GM19025 (cell line): ENCODE data around the gene H2BW2.
A peak's percentile ranks its signal among the peaks of the same experiment; 100 is the strongest.
"Not testable (repeated sequence)": the region's sequence is repeated elsewhere in the genome, so short reads cannot be mapped to it uniquely, and the experiment has no call there.

Experiments used
- ATAC-seq: cut with Tn5 transposase; IDR thresholded peaks from one replicate; pipeline ENCODE4 v1.9.1; 2021; ENCODE audit warnings: mild to moderate bottlenecking, low read depth, moderate library complexity; ENCODE audit not compliant: unreplicated experiment

The H2BW2 gene

GRCh38 chrX:104039689-104040505 is at the start of gene H2BW2:
TSS of gene H2BW2 (plus strand) at chrX:104039956. CDS start at chrX:104039995, 39 bp downstream.
- no peak for ATAC-seq

- ATAC-seq, result peak; percentile 76
Observed at GRCh38 chrX:103999234-103999633, 40.5 kb upstream of the H2BW2 start.

GRCh38 chrX:104008831-104009230 is 30.9 kb upstream of the H2BW2 start:
- ATAC-seq, result no peak

DNA sequence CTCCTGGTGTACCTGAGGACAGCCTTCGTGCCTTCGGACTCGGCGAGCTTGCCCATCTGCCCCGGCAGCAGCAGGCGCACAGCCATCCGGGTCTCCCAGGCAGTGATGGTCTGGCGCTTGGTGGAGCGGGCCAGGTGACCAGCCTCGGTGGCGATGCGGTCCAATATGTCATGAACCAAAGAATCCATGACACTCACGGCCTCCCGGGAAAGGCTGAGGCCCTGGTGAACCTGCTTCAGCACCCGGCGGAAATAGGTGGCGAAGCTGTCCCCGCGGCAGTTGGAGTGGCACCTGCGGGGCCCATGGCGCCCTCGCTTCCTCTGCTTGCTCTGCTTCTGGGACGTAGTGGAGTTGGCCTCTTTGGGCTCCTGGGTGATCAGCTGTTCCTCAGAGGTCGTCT is 26.6 kb upstream of the H2BW2 start:
- ATAC-seq, result no peak

GRCh38 chrX:104013606-104014005 is 26.1 kb upstream of the H2BW2 start, which contains the start of gene H2BW1:
TSS of gene H2BW1 (minus strand) at chrX:104013708. CDS start at chrX:104013576, 132 bp downstream.
- ATAC-seq, result no peak

DNA sequence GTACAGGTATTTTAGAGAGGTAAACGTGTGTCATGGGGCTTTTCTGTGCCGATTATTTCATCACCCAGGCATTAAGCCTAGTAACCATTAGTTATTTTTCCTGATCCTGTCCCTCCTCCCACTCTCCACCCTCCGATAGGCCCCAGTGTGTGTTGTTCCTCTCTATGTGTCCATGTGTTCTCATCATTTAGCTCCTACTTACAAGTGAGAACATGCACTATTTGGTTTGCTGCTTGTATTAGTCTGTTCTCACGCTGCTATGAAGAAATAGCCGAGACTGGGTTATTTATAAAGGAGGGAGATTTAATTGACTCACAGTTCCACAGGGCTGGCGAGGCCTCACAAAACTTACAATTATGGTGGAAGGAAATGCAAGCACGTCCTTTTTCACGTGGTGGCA is 24.2 kb upstream of the H2BW2 start:
- ATAC-seq, result not testable (repeated sequence)

GRCh38 chrX:104018126-104018525 is 21.6 kb upstream of the H2BW2 start:
- no peak for ATAC-seq

- ATAC-seq, result no peak
Observed at GRCh38 chrX:104041003-104041402, 1.2 kb downstream of the H2BW2 start.

- no peak for ATAC-seq
Observed at GRCh38 chrX:104045642-104046041, 5.9 kb downstream of the H2BW2 start.

DNA sequence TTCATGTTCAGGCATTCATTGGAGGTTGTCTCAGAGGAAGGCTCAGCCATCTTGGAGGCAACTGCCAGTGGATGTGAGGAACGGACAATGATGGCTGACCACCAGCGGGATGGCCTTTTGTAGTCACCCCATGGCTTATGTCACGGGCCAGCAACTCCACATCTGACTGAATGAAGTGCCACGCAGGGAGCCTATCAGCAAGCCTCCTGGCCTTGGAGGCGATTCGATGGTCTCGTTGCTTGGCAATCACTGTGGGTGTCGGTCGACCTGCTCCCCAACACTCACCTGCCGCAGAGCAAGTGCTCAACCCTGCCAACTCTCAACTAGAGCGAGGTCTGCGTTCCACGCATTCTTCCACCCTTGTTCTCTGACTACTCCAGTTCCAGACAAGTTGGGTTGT is 7.4 kb downstream of the H2BW2 start:
- ATAC-seq, result no peak

DNA sequence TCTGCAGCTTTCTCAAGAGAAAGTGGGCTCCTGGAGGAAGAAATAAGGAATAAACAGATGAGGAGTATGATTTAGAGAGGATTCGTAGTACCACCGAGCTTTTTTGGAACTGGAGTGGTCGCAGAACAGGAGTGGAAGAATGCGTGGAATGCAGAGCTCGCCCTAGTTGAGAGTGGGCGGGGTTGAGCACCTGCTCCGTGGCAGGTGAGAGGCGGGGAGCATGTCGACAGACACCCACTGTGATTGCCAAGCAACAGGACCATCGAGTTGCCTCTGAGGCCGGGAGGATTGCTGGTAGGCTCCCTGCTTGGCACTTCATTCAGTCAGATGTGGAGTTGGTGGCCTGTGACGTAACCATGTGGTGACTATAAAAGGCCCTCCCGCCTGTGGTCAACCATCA is 15.2 kb downstream of the H2BW2 start:
- not testable (repeated sequence) for ATAC-seq

GRCh38 chrX:104062636-104063035 is 22.9 kb downstream of the H2BW2 start:
- ATAC-seq, result not testable (repeated sequence)

DNA sequence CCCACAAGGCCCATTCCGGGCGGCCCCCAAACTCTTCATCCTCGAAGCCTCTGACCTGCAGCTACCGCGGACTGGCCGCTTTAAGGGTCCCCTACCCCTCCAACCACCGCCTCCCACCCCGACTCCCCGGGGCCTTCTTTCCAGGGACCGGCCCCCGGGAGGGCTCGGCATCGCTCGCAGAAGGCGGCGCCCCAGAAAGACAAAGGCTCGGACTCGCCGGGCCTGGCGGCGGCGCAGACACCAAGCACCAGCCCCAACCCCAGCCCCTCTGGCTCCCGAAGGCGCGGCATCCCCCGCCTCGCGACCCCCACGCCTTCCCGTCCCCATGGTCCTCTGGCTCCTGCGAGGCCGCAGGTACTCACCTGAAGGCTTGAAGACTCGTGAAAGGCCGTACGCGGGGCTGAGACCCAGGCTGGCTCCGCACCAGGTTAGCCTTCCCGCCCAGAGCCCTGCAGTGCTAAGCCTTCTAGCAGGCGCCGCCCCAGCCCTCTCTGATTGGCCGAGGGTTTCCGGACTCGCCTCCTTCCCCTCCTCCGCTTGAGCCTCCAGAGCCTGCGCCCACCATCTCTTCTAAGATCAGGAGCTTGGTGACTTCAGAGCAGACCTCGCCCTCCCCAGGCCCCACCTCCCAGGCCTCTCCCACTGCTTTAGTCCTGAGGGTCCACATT is 36.2 kb downstream of the H2BW2 start, which contains the start of gene TMSB15C:
TMSB15C (minus strand) TSS at position 459 of the 668 bp plus-strand sequence.
- peak; percentile 93 for ATAC-seq

GRCh38 chrX:104077854-104078253 is 38.1 kb downstream of the H2BW2 start:
- not testable (repeated sequence) for ATAC-seq

GRCh38 chrX:104084063-104084462 is 44.3 kb downstream of the H2BW2 start:
- ATAC-seq, result no peak

GRCh38 chrX:104084534-104085277 is 45.0 kb downstream of the H2BW2 start:
- no peak for ATAC-seq

- ATAC-seq, result no peak
Observed at GRCh38 chrX:104085477-104085876, 45.7 kb downstream of the H2BW2 start.

DNA sequence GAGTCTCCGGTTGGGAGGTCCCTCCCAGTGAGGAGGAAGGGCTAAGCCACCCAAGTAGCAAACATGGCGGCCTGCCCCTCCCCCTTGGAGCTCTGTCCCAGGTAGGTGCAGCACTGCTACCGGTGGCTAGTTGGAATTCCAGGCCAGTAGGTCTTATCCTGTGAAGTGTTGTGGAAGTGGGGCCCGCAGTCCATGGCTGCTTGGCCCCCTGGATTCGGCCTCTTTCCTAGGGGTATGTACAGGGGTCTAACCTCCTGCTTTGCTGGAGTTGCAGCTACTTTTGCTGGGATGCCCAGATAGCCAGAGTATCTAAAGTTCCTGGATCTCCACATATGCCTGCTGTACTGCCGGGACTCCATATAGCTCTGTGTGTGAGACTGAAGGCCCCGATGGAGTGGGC is 46.2 kb downstream of the H2BW2 start:
- no peak for ATAC-seq
